ENCODE data around the gene PCDHGA4. TPM values are rescaled to one million over a fixed set of nuclear protein-coding genes. Genes with fewer than 3 reads are reported as not detected.
A peak's percentile ranks its signal among the peaks of the same experiment; 100 is the strongest.
"Not testable (repeated sequence)": the region's sequence is repeated elsewhere in the genome, so short reads cannot be mapped to it uniquely, and the experiment has no call there.

Gene PCDHGA4
- total RNA-seq, 1 donor: 6.9 TPM

DNA sequence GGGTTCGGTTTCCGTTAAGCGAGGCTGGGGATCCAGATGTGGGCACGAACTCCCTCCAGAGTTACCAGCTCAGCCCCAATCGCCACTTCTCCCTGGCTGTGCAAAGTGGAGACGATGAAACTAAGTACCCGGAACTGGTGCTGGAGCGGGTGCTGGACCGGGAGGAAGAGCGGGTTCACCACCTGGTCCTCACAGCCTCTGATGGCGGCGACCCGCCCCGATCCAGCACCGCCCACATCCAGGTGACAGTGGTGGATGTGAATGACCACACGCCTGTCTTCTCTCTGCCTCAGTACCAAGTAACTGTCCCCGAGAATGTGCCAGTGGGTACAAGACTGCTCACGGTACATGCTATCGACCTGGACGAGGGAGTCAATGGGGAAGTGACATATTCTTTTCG lies 28.5 kb downstream of the PCDHGA4 start:
- no peak for DNase-seq (ENCODE audit: insufficient read length, low spot score, missing footprints)
- H3K27ac ChIP-seq (ENCODE audit: low read depth, low read length): no peak overlapping the region
- no peaks in the 10 kb centered on the region for H3K79me2 ChIP-seq (ENCODE audit: insufficient read depth, low read length)
- peak overlapping the region; percentile 58 for H2AFZ ChIP-seq (ENCODE audit: low read length)
- no peaks in the 10 kb centered on the region for H3K36me3 ChIP-seq (ENCODE audit: insufficient read depth, low read length)
- H3K4me3 ChIP-seq (ENCODE audit: insufficient read depth, low read length): peak overlapping the region; percentile 71
- peak overlapping the region; percentile 77 for H3K4me2 ChIP-seq (ENCODE audit: insufficient read depth, low read length)
- TF ChIP-seq, protein P1, sequence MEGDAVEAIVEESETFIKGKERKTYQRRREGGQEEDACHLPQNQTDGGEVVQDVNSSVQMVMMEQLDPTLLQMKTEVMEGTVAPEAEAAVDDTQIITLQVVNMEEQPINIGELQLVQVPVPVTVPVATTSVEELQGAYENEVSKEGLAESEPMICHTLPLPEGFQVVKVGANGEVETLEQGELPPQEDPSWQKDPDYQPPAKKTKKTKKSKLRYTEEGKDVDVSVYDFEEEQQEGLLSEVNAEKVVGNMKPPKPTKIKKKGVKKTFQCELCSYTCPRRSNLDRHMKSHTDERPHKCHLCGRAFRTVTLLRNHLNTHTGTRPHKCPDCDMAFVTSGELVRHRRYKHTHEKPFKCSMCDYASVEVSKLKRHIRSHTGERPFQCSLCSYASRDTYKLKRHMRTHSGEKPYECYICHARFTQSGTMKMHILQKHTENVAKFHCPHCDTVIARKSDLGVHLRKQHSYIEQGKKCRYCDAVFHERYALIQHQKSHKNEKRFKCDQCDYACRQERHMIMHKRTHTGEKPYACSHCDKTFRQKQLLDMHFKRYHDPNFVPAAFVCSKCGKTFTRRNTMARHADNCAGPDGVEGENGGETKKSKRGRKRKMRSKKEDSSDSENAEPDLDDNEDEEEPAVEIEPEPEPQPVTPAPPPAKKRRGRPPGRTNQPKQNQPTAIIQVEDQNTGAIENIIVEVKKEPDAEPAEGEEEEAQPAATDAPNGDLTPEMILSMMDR (IDR thresholded peaks at IDR 0.05; ENCODE audit: extremely low read depth, low read depth, low read length): no peak
- H3K9me3 ChIP-seq (ENCODE audit: low read depth, low read length): peaks cover 2% of the 10 kb centered on the region
- no peaks in the 10 kb centered on the region for H4K20me1 ChIP-seq (ENCODE audit: insufficient read depth, low read length)
- H3K27me3 ChIP-seq (ENCODE audit: insufficient read depth, low read length): no peaks in the 10 kb centered on the region
- H3K4me1 ChIP-seq (ENCODE audit: insufficient read depth, low read length): no peaks in the 10 kb centered on the region

DNA sequence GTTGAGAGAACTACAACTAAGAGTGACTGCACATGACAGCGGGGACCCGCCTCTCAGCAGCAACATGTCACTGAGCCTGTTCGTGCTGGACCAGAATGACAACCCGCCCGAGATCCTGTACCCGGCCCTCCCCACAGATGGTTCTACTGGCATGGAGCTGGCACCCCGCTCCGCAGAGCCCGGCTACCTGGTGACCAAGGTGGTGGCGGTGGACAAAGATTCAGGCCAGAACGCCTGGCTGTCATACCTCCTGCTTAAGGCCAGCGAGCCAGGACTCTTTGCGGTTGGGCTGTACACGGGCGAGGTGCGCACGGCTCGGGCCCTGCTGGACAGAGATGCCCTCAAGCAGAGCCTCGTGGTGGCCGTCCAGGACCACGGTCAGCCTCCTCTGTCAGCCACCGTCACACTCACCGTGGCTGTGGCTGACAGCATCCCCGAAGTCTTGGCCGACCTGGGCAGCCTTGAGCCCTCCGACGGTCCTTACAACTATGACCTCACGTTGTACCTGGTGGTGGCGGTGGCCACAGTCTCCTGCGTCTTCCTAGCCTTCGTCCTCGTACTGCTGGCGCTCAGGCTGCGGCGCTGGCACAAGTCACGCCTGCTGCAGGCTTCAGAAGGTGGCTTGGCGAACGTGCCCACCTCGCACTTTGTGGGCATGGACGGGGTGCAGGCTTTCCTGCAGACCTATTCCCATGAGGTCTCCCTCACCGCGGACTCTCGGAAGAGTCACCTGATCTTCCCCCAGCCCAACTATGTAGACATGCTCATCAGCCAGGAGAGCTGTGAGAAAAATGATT lies 29.8 kb downstream of the PCDHGA4 start:
- no peaks in the 10 kb centered on the region for H3K79me2 ChIP-seq (ENCODE audit: insufficient read depth, low read length)
- no peaks in the 10 kb centered on the region for H4K20me1 ChIP-seq (ENCODE audit: insufficient read depth, low read length)
- TF ChIP-seq, protein P1 (IDR thresholded peaks at IDR 0.05; ENCODE audit: extremely low read depth, low read depth, low read length): no peak
- H3K27ac ChIP-seq (ENCODE audit: low read depth, low read length): no peak overlapping the region
- H3K36me3 ChIP-seq (ENCODE audit: insufficient read depth, low read length): no peaks in the 10 kb centered on the region
- H3K27me3 ChIP-seq (ENCODE audit: insufficient read depth, low read length): no peaks in the 10 kb centered on the region
- H2AFZ ChIP-seq (ENCODE audit: low read length): no peak overlapping the region
- DNase-seq (ENCODE audit: insufficient read length, low spot score, missing footprints): no peak
- H3K4me1 ChIP-seq (ENCODE audit: insufficient read depth, low read length): no peaks in the 10 kb centered on the region
- H3K4me2 ChIP-seq (ENCODE audit: insufficient read depth, low read length): no peak overlapping the region
- no peak overlapping the region for H3K4me3 ChIP-seq (ENCODE audit: insufficient read depth, low read length)
- peaks cover 10% of the 10 kb centered on the region for H3K9me3 ChIP-seq (ENCODE audit: low read depth, low read length)

DNA sequence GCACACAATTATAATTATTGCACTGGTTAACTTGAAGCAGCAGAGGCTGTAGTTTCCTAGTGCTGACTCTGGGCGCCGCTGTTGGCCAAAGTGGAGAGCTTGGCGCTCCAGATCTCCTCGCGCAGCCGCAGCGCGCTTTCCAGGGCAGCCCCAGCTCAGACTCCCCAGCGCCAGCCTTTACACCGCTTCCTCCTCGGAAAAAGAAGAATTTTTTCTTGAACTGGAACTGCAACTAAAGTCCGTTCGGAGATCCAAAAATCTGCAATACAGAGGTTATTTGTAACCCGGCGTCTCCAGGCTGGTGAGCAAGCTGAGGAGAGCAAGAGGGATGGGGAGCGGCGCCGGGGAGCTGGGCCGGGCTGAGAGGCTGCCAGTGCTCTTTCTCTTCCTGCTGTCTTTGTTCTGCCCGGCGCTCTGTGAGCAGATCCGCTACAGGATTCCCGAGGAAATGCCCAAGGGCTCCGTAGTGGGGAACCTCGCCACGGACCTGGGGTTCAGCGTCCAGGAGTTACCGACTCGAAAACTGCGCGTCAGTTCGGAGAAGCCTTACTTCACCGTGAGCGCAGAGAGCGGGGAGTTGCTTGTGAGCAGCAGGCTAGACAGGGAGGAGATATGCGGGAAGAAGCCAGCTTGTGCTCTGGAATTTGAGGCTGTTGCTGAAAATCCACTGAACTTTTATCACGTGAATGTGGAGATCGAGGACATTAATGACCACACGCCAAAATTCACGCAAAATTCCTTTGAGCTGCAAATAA lies 32.9 kb downstream of the PCDHGA4 start, which contains the start of gene PCDHGB4:
TSS of gene PCDHGB4 (plus strand) at position 142 of the 755 bp plus-strand sequence. CDS start at position 329, 187 bp downstream.
- Histone ChIP-seq H3K4me3 (ENCODE audit: insufficient read depth, low read length) (peak within 1 kb of the TSS; percentile 69), H3K4me2 (ENCODE audit: insufficient read depth, low read length) (peak within 1 kb of the TSS; percentile 37), H3K9me3 (ENCODE audit: low read depth, low read length) (peaks cover 12% of the 10 kb centered on the region), H2AFZ (ENCODE audit: low read length) (peak within 1 kb of the TSS; percentile 25)
- H3K27ac ChIP-seq (ENCODE audit: low read depth, low read length); H3K79me2 ChIP-seq (ENCODE audit: insufficient read depth, low read length); H4K20me1 ChIP-seq (ENCODE audit: insufficient read depth, low read length); H3K36me3 ChIP-seq (ENCODE audit: insufficient read depth, low read length); DNase-seq (ENCODE audit: insufficient read length, low spot score, missing footprints); H3K27me3 ChIP-seq (ENCODE audit: insufficient read depth, low read length); H3K4me1 ChIP-seq (ENCODE audit: insufficient read depth, low read length): not testable (repeated sequence)
- TF ChIP-seq, protein P1 (IDR thresholded peaks at IDR 0.05; ENCODE audit: extremely low read depth, low read depth, low read length): peak; percentile 57

DNA sequence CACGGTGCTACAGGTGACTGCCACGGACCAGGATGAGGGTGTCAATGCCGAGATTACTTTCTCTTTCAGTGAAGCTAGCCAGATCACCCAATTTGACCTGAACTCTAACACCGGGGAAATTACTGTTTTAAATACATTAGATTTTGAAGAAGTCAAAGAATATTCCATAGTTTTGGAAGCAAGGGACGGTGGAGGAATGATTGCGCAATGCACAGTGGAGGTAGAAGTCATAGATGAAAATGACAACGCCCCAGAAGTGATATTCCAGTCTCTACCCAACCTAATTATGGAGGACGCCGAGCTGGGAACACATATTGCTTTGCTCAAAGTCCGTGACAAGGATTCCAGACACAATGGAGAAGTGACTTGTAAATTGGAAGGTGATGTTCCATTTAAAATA lies 33.8 kb downstream of the PCDHGA4 start:
- no peak for DNase-seq (ENCODE audit: insufficient read length, low spot score, missing footprints)
- TF ChIP-seq, protein P1 (IDR thresholded peaks at IDR 0.05; ENCODE audit: extremely low read depth, low read depth, low read length): no peak
- Histone ChIP-seq H3K27ac (ENCODE audit: low read depth, low read length) (no peak overlapping the region), H3K9me3 (ENCODE audit: low read depth, low read length) (peaks cover 18% of the 10 kb centered on the region), H3K36me3 (ENCODE audit: insufficient read depth, low read length) (peaks cover 4% of the 10 kb centered on the region), H4K20me1 (ENCODE audit: insufficient read depth, low read length) (no peaks in the 10 kb centered on the region), H3K4me3 (ENCODE audit: insufficient read depth, low read length) (peak overlapping the region; percentile 47), H2AFZ (ENCODE audit: low read length) (no peak overlapping the region), H3K4me1 (ENCODE audit: insufficient read depth, low read length) (no peaks in the 10 kb centered on the region), H3K27me3 (ENCODE audit: insufficient read depth, low read length) (no peaks in the 10 kb centered on the region), H3K79me2 (ENCODE audit: insufficient read depth, low read length) (no peaks in the 10 kb centered on the region), H3K4me2 (ENCODE audit: insufficient read depth, low read length) (peak overlapping the region; percentile 20)

All from osteoblast (primary cell).